GM12872 (cell line): ENCODE data around the gene STARD10.

Source experiments
- CTCF ChIP-seq: IDR thresholded peaks from 3 replicates; pipeline ENCODE4 v1.5.1; 2011; ENCODE audit warnings: low read depth, mild to moderate bottlenecking, low read length, moderate library complexity; ENCODE audit not compliant: insufficient read depth

STARD10 gene

GRCh38 chr11:72808331-72808798, 14.5 kb upstream of the STARD10 start:
- no peak for TF ChIP-seq CTCF

GRCh38 chr11:72807792-72808191, 13.9 kb upstream of the STARD10 start:
- TF ChIP-seq CTCF, result no peak

GRCh38 chr11:72807021-72807693, 13.3 kb upstream of the STARD10 start:
- TF ChIP-seq CTCF, result no peak

- no peak for TF ChIP-seq CTCF
Observed at GRCh38 chr11:72805216-72805615, 11.4 kb upstream of the STARD10 start.

GRCh38 chr11:72802822-72803221, 9.0 kb upstream of the STARD10 start:
- TF ChIP-seq CTCF, result no peak

GRCh38 chr11:72799441-72799840, 5.6 kb upstream of the STARD10 start:
- no peak for TF ChIP-seq CTCF

GRCh38 chr11:72798361-72798760, 4.5 kb upstream of the STARD10 start:
- no peak for TF ChIP-seq CTCF
